SIG-M5 treated with dmso at 0.1 percent for 504 hours (cell line): Measurements from ENCODE around the gene STXBP4.

ENCODE experiments used
- DNase-seq: peaks from one replicate; lab custom pipeline; 2025; ENCODE audit not compliant: unreplicated experiment; lab: John Stamatoyannopoulos, UW

Gene STXBP4

DNA sequence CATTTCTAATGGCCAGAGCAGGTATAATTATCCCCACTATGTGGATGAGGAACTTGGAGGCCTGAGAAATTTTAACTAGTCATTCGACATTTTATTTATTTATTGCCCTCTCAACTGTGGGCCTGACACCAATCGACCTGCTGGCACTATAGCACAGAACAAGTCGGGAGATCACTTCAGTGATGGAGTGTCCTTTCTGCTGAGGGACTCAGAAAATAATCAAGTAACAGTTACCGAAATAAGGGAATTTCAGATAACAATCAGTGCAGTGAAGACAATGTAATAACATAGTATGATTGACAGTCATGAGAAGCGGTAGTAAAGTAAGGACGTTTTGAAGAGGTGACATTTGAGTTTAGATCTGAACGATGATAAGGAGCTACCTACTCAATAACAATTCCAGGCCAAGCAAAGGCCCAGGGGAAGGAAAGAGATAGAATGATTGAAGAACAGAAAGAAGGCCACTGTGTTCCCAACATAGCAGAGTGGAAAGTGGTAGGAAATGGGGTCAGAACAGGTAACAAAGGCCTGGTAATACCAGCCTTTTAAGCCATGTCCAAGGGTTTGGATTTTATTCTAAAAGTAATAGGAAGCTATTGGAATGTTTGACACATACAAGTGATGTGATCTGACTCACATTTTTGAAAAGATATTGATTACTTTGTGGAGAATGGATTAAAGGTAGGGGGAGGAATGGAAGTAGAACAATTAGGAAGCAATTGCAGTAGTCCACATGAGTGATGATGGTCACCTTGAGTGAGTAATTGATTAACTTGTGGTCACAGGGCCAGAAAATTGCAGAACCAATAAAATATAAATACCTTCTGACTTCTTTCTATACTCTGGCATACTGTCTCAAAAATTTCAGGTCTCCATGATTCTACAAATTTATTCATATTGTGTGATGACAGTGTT is 1.4 kb downstream of the STXBP4 start:
- DNase-seq, result no peak

DNA sequence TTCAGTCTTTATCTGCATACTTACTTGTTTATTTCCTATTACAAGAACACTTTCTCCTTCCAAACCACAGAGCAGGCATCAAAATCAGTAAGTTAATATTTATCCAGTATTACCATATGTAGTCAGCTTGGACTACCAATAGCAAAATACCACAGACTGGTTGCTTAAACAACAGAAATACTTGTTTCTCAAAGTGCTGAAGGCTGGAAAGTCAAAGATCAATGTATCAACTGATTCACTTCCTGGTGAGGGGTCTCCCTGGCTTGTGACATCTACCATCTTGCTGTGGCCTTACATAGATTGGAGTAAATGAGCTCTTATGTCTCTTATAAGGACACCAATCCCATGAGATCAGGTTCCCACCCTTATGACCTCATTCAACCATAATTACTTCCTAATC is 2.6 kb downstream of the STXBP4 start:
- no peak for DNase-seq

GRCh38 chr17:54971901-54972300 is 3.3 kb downstream of the STXBP4 start:
- DNase-seq, result no peak

GRCh38 chr17:54972406-54973138 is 4.0 kb downstream of the STXBP4 start:
- DNase-seq, result no peak

- DNase-seq, result no peak
Measured at GRCh38 chr17:54974759-54975158, 6.2 kb downstream of the STXBP4 start.

DNA sequence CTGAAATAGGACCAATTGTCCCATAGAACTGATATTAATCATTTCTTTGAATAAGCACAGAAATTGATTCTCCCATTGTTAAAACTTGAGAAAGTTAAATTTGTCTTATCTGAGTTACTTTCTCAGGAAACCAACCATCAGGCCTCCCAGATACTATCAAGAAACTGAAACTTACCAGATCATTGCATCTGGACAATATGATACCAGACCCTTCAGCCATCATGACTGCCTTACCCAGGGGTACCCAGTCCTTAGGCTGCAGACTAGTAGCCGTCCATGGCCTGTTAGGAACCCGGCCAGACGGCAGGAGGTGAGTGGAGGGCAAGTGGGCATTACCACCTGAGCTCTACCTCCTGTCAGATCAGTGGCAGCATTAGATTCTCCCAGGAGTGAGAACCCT is 7.8 kb downstream of the STXBP4 start:
- DNase-seq, result no peak

DNA sequence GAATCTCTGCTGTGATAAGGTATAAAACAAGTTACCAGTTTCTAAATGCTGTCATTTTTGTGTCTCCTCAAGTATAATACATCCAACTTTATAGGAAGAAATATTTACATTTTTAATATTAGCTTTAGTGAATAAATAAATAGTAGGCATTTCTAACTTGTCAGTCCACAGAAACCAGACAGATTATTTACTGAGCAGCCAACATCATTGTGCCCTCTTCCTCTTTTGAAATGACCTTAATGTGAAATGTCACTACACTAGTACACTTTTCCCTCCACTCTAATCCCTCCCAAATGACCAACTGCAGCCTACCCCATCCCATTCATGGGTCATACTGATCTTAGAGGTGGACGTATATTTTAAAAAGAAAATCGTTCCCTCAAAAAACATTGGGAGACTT is 9.2 kb downstream of the STXBP4 start:
- DNase-seq, result no peak

GRCh38 chr17:54979657-54980056 is 11.1 kb downstream of the STXBP4 start:
- no peak for DNase-seq

GRCh38 chr17:54980375-54980774 is 11.8 kb downstream of the STXBP4 start:
- no peak for DNase-seq

DNA sequence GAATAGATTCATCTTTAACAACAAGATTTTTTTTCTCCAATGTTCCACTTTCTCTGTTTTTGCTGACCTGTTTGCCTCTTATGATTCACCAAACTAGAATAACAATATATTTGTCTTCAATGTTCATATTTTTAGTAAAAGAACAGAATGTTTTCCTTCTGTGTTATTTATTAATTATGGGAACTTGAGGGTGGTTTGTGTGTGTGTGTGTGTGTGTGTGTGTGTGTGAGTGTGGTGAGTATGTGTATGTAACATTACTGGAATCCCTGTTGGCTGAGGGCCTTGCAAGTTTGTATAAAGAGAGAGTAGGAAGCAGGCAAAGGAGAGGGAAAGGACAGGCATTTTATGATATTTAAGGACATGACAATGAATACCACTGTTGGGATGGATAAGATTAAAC is 13.8 kb downstream of the STXBP4 start:
- no peak for DNase-seq

DNA sequence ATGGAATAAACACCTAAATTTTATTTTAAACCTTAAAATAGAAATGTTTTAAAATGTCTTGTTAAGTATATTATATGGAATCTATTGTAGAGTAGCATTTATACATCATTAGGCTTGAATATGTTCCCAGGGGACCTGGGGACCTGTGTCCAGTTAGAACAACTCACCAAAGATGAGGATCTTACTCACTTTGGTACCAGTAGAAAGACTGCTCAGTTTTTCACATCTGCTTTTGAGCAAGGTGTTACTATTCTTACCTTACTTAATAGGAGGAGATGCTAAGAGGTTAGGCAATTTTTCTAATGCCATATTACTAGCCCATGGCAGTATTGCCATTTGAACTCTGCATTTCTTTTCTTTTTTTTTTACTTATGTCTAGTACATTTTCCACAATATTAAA is 14.7 kb downstream of the STXBP4 start:
- no peak for DNase-seq

- DNase-seq, result no peak
Measured at GRCh38 chr17:54985476-54985875, 16.9 kb downstream of the STXBP4 start.

- no peak for DNase-seq
Measured at GRCh38 chr17:54990118-54990517, 21.6 kb downstream of the STXBP4 start.

- DNase-seq, result no peak
Measured at GRCh38 chr17:54991567-54991966, 23.0 kb downstream of the STXBP4 start.

GRCh38 chr17:54992797-54993639 is 24.5 kb downstream of the STXBP4 start:
- DNase-seq, result peak; percentile 73

GRCh38 chr17:54996441-54996840 is 27.9 kb downstream of the STXBP4 start:
- no peak for DNase-seq

DNA sequence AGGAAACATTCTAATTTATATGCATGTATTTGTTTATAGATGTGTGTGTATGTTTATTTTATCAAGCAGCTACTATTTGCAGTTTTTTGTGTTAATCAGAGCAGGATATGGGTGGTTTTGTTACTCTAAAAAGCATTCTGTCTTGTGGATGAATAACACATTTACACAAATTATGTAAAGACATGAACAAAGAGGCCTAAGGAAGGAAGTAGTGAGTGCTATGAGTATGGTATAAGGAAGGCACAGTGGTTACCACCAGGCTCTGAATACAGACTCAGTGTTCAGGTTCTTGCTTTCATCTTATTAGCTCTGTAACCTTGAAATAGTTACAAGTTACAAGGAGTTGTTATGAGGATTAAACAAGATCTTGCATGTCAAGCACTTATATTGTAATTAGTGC is 33.9 kb downstream of the STXBP4 start:
- no peak for DNase-seq

GRCh38 chr17:55004484-55004883 is 35.9 kb downstream of the STXBP4 start:
- DNase-seq, result no peak

DNA sequence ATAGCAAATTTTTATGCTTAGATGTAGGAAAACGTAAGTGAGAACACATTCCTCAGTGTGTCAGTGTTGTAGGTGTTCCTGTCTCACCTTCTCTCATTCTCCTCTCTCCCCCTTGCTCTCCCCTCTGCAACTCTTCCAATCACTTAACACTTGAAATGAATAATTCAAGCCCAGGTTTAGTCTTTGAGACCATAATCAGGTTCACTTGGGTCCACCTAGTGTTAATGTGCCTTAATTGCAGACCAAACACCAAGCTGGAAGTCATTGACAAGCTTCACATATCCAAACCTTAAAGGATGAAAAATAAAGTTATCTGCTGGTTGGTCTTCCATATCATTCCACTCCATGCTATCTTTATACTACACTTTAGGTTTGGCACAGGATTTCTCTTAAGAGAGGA is 37.0 kb downstream of the STXBP4 start:
- peak; percentile 31 for DNase-seq

GRCh38 chr17:55023626-55024025 is 55.1 kb downstream of the STXBP4 start:
- no peak for DNase-seq

DNA sequence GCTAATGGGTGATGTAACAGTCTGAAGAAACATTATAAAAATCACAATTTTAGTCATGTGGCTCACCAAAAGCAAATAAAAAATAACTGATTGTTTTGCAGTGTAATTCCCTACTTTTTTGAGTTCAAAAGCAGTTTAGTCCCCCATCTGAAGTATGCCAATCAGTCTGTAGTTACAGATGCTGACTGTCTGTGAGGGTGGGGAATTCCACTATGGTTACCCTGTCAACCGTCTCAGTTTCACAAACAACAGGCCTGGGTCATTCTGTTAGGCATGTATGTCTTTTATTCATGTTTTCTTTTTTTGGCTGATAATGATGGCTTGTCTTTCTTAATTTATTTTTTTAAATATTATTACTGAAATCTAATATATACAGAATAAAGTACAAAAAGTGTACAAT is 69.3 kb downstream of the STXBP4 start:
- no peak for DNase-seq
